Glomerular endothelial cell (primary cell): ENCODE data around the gene PER3. TPM values are rescaled to one million over a fixed set of nuclear protein-coding genes. Genes with fewer than 3 reads are reported as not detected.

ENCODE experiments used
- DNase-seq: peaks from one replicate; pipeline ENCODE4 v3.0.0-alpha.2; 2011; ENCODE audit warnings: low read depth, low spot score; ENCODE audit errors: extremely low read depth
- total RNA-seq: library from RNA; depleted of rRNA; stranded (reverse); fragments of >200 nt; gene quantifications from 2 replicates; pipeline ENCODE4 v1.2.3, GENCODE V29; 2015

The PER3 gene
- total RNA-seq: 2.1 and 4.8 TPM in 2 replicates

- DNase-seq: peak; percentile 36
Measured at GRCh38 chr1:7783826-7784491, at the start of gene PER3. Gene PER3 (plus strand): TSS chr1:7784291. CDS start chr1:7784878, 587 bp downstream.

- no peak for DNase-seq
Measured at GRCh38 chr1:7738044-7738443, 46.0 kb upstream of the PER3 start.

GRCh38 chr1:7743346-7743745 lies 40.7 kb upstream of the PER3 start:
- no peak for DNase-seq

GRCh38 chr1:7744882-7745281 lies 39.2 kb upstream of the PER3 start:
- DNase-seq: no peak

GRCh38 chr1:7745783-7746182 lies 38.3 kb upstream of the PER3 start:
- DNase-seq: no peak

GRCh38 chr1:7747605-7748004 lies 36.5 kb upstream of the PER3 start:
- DNase-seq: no peak

GRCh38 chr1:7749126-7749525 lies 35.0 kb upstream of the PER3 start:
- DNase-seq: no peak

GRCh38 chr1:7751174-7751573 lies 32.9 kb upstream of the PER3 start:
- DNase-seq: no peak

- DNase-seq: peak; percentile 71
Measured at GRCh38 chr1:7752512-7753417, 31.3 kb upstream of the PER3 start.

- DNase-seq: no peak
Measured at GRCh38 chr1:7753641-7754040, 30.4 kb upstream of the PER3 start.

GRCh38 chr1:7754234-7754633 lies 29.9 kb upstream of the PER3 start:
- DNase-seq: no peak

- DNase-seq: no peak
Measured at GRCh38 chr1:7755448-7755847, 28.6 kb upstream of the PER3 start.

GRCh38 chr1:7760245-7760644 lies 23.8 kb upstream of the PER3 start:
- no peak for DNase-seq

- no peak for DNase-seq
Measured at GRCh38 chr1:7761103-7761502, 23.0 kb upstream of the PER3 start.

GRCh38 chr1:7767176-7767575 lies 16.9 kb upstream of the PER3 start:
- no peak for DNase-seq

GRCh38 chr1:7768583-7768982 lies 15.5 kb upstream of the PER3 start:
- no peak for DNase-seq

GRCh38 chr1:7769673-7770412 lies 14.2 kb upstream of the PER3 start:
- no peak for DNase-seq

GRCh38 chr1:7770669-7770996 lies 13.5 kb upstream of the PER3 start:
- DNase-seq: no peak

GRCh38 chr1:7770997-7771822 lies 12.9 kb upstream of the PER3 start, which contains the start of gene VAMP3:
Gene VAMP3 (plus strand): TSS chr1:7771296. CDS start chr1:7771384, 88 bp downstream.
- no peak for DNase-seq

- DNase-seq: no peak
Measured at GRCh38 chr1:7771823-7772299, 12.2 kb upstream of the PER3 start.
